G401 (cell line): ENCODE data around the gene LDHAL6A. TPM values are rescaled to one million over a fixed set of nuclear protein-coding genes. Genes with fewer than 3 reads are reported as not detected.
"Not testable (repeated sequence)": the region's sequence is repeated elsewhere in the genome, so short reads cannot be mapped to it uniquely, and the experiment has no call there.

Experiments
- DNase-seq: peaks from one replicate; pipeline ENCODE4 v3.0.0-alpha.2; 2015; ENCODE audit warnings: low spot score
- in situ Hi-C: cut with HindIII; loops from 2 replicates; pipeline ENCODE4 v1.10.0; 2016; ENCODE audit warnings: low sequenced_read_pairs, mixed read lengths
- total RNA-seq: library from RNA; depleted of rRNA; stranded (reverse); fragments of >200 nt; shearing (Covaris generic); gene quantifications from 2 replicates; pipeline ENCODE4 v1.2.3, GENCODE V29; 2014; rRNA removed

LDHAL6A gene
- not detected in 2 replicates for total RNA-seq

- no peak for DNase-seq
- in situ Hi-C loops, result no loop called here
Measured at GRCh38 chr11:18455686-18456372, at the start of gene LDHAL6A. LDHAL6A (plus strand) TSS chr11:18455856; CDS start chr11:18456681, 825 bp downstream.

- DNase-seq, in situ Hi-C loops: not testable (repeated sequence)
Measured at GRCh38 chr11:18407400-18407799, 48.3 kb upstream of the LDHAL6A start.

- in situ Hi-C loops, result no loop called here
- no peak for DNase-seq
Measured at GRCh38 chr11:18408558-18409291, 46.9 kb upstream of the LDHAL6A start.

- DNase-seq, result no peak
- in situ Hi-C loops, result no loop called here
Measured at GRCh38 chr11:18416459-18416858, 39.2 kb upstream of the LDHAL6A start.

GRCh38 chr11:18419040-18419439 is 36.6 kb upstream of the LDHAL6A start:
- in situ Hi-C loops, result no loop called here
- DNase-seq, result no peak

- in situ Hi-C loops, result no loop called here
- DNase-seq, result no peak
Measured at GRCh38 chr11:18420067-18420466, 35.6 kb upstream of the LDHAL6A start.

GRCh38 chr11:18427240-18427639 is 28.4 kb upstream of the LDHAL6A start:
- in situ Hi-C loops, result no loop called here
- DNase-seq, result no peak

GRCh38 chr11:18429332-18429731 is 26.3 kb upstream of the LDHAL6A start:
- in situ Hi-C loops, result no loop called here
- DNase-seq, result no peak

GRCh38 chr11:18438691-18439090 is 17.0 kb upstream of the LDHAL6A start:
- DNase-seq, result no peak
- in situ Hi-C loops, result no loop called here

- in situ Hi-C loops, result no loop called here
- no peak for DNase-seq
Measured at GRCh38 chr11:18449251-18449650, 6.4 kb upstream of the LDHAL6A start.

- no peak for DNase-seq
- in situ Hi-C loops, result no loop called here
Measured at GRCh38 chr11:18452927-18453326, 2.7 kb upstream of the LDHAL6A start.

- DNase-seq, result no peak
- in situ Hi-C loops, result no loop called here
Measured at GRCh38 chr11:18457450-18457849, 1.8 kb downstream of the LDHAL6A start.

- in situ Hi-C loops, result no loop called here
Measured at GRCh38 chr11:18459634-18460033, 4.0 kb downstream of the LDHAL6A start.

GRCh38 chr11:18461909-18462308 is 6.3 kb downstream of the LDHAL6A start:
- DNase-seq, result no peak
- in situ Hi-C loops, result no loop called here

More at GRCh38 chr11:18459634-18460033, 4.0 kb downstream of the LDHAL6A start:
- no peak for DNase-seq

GRCh38 chr11:18463439-18463838 is 7.8 kb downstream of the LDHAL6A start:
- in situ Hi-C loops, result no loop called here

GRCh38 chr11:18466402-18466801 is 10.7 kb downstream of the LDHAL6A start:
- DNase-seq, result no peak
- in situ Hi-C loops, result no loop called here

More at GRCh38 chr11:18463439-18463838, 7.8 kb downstream of the LDHAL6A start:
- no peak for DNase-seq

GRCh38 chr11:18468059-18468458 is 12.4 kb downstream of the LDHAL6A start:
- in situ Hi-C loops, result no loop called here
- no peak for DNase-seq

- DNase-seq, result no peak
- in situ Hi-C loops, result no loop called here
Measured at GRCh38 chr11:18468961-18469360, 13.3 kb downstream of the LDHAL6A start.

- in situ Hi-C loops, result no loop called here
- no peak for DNase-seq
Measured at GRCh38 chr11:18471995-18472394, 16.3 kb downstream of the LDHAL6A start.

GRCh38 chr11:18472587-18472986 is 16.9 kb downstream of the LDHAL6A start:
- in situ Hi-C loops, result no loop called here
- DNase-seq, result no peak

GRCh38 chr11:18479063-18479462 is 23.4 kb downstream of the LDHAL6A start:
- in situ Hi-C loops, result no loop called here
- no peak for DNase-seq
